ENCODE measurements around the gene TNK2.
A peak's percentile ranks its signal among the peaks of the same experiment; 100 is the strongest.
"Not testable (repeated sequence)": the region's sequence is repeated elsewhere in the genome, so short reads cannot be mapped to it uniquely, and the experiment has no call there.

Gene TNK2

GRCh38 chr3:195847055-195847950, 61.0 kb downstream of the TNK2 start:
- DNase-seq: peak; percentile 16

DNA sequence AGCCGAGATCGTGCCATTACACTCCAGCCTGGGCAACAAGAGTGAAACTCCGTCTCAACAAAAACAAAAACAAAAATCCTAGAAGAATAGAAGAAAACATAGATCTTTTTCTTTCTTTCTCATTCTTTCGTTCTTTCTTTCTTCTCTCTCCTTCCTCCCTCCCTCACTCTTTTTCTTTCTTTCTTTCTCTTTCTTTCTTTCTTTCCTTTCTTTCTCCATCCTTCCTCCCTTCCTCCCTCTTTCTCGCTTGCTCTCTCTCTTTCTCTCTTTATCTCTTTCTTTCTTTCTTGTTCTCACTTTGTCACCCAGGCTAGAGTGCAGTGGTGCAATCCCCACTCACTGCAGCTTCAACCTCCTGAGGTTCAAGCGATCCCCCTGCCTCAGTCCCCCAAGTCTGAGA, 62.9 kb downstream of the TNK2 start:
- no peak for DNase-seq

DNA sequence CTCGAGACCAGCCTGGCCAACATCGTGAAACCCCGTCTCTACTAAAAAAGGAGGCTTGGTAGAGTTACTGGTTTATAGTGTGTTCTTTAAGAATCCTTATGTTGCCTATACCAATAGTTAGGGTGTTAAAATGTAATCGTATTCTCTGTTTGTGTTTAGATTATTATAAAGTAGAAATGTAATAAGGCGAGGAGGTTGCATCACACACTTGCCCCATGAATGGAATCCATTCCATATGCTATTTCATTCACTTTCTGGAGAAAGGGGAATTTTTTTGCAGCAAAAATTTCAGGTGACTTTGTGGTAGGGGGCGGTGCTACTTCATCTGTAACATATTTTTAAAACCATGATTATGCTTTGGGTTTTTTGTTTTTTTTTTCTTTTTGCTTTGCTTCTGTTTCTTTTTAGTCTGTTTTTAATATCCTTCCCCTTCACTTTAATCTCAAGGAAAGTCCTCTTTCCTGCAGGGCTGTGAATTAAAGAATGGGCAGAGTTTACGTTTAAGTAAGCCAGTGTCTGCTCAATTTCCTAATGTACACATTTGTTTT, 63.6 kb downstream of the TNK2 start:
- no peak for DNase-seq

DNA sequence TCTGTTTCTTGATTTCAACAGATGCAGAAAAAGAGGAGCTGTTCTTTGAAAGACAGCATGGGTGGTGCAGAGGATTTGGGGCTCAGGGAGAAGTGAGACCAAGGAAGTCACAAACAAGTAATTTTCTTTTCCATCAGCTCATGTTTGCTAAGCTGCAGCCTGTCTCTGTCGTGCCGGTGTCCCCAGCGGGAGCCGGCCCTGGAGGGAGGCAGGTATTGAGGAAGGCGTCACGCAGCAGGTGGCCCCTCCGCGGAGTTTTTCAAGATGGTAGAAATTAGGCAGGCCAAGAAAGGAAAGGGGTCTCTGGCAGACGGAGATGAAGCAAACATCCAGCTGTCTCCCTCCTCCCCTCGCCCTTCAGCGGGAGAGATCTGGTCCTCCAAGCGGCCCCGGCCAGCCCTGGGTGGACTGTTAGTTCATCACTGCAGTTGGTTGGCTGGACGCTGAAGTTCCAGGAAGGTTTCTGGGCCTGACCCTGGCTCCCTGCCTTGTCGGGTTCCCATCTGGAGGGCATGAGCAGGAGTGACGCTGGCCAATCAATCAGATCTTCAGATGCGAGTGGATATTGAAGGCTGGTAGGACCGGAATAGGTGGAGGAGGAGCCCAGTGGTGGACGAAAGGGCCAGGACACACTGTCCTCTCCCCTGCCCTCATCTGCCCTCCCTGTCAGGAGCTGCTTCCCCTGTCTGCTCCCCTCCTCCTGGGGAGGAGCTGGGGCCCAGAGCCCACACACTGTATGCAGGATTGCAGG, 68.9 kb downstream of the TNK2 start:
- no peak for DNase-seq

DNA sequence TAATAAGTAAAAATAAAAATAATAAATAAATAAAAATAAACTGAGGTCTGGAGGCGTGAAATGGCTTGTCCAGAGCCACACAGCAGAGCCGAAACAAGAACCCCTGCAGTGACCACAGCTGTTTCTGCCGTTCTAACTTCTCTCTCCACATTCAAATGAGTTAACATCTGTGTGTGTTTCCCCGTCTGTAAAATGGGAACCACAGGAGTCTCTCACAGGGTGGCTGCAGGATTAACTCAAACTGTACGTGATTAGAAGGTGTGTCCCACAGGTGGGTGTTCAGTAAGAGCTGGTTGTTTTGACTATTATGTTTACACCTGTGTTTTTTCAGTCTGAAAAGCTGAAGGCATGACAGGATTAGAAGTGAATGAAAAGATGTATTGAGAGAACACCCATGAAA, 69.6 kb downstream of the TNK2 start:
- no peak for DNase-seq

GRCh38 chr3:195836476-195837135, 71.7 kb downstream of the TNK2 start:
- no peak for DNase-seq

DNA sequence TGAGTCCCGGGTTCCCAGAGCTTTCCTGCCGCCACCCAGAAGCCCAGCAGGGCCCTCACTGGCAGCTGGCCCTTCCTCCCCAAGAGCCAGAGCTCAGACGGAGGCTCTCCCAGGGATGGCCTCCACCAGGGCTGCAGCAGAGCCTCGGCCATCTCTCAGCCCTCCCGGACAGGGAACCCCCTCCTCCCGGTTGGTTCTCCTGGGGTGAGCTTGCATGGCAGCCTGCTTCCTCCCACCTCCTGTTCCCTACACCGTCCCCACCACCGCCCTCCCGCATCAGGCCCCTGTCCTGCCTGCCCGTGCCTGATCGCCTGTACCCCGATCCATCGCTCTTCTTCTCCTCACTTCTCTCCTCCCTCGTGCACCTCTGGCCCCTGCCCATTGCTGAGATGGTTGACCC, 72.6 kb downstream of the TNK2 start:
- no peak for DNase-seq

GRCh38 chr3:195834675-195835583, 73.4 kb downstream of the TNK2 start:
- no peak for DNase-seq

- no peak for DNase-seq
Observed at GRCh38 chr3:195829897-195830254, 78.5 kb downstream of the TNK2 start.

DNA sequence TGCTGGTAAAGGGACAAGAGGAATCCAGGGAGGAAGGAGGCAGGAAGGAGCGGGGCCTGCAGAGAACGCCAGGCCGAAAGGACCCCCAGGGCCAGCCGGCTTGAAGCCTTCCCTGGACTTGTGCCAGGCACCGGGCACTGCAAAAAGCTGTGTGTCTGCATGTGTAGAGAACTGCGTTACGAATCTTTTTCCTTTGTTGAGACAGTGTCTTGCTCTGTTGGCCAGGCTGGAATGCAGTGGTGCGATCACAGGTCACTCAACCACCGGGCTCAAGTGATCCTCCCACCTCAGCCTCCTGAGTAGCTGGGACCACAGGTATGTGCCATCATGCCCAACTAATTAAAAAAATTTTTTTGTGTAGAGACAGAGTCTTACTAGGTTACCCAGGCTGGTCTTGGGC, 79.6 kb downstream of the TNK2 start:
- no peak for DNase-seq

DNA sequence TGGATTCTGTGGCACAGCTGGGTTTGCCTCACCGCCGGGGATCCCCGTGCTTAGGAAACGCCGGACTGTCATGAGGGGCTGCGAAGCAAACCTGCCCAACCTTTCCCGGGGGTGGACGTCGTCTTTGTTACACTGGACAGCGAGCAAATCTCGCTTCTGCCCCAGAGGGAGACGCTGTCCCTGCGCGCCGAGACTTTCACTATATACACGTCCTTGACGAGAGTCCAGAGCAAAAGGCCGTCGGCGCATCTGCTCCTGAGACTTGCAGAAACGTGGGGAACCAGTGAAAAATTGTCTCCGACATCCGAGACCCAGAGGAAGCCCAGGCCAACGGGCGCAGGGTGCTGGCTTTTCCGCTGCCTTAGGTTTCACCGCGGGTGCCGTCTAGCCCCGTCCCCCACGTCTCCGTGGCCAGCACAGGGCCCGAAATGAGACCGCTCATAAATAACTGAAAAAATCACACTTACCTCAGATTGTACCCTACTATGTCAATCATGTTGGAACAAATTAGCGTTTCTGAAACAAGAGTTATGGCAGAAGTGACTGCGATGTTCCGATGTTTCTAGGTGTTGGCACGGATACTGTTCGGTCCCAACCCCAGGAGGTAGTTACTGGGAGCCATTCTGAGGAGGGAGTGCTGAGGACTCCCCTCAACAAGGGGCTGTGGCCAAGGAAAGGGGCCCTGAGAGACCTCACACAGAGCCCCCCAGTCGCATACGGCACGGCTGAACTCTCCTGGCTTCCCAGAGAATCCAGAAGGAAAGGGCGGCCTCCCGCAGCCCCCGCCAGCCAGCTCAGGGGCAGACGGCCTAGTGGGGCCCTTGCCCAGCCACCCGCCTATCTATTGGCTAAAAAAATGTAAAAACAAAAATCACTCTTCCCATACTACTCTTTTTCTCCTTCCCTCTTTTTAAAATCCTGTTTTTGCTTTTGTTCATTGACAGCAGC, 82.2 kb downstream of the TNK2 start:
- no peak for DNase-seq

DNA sequence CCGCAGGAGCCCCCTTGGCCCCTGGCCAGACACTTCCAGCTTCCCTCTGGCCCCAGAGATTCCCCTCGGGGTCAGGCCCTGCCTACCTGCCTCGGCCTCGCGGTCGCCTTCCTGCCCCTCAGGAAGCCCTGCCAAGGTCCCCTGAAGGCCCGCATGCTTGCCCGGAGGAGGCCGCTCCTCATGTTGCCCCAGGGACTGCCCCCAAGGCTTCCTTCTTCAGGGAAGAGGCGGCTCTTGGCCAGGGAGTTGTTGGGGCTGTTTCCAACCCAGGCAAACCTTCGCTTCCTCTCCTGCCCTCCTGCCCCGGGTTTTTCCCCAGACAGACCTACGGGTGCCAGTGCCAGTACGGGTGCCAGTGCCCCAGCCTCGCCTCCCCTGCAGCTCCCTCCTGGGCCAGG, 83.2 kb downstream of the TNK2 start:
- DNase-seq: no peak

DNA sequence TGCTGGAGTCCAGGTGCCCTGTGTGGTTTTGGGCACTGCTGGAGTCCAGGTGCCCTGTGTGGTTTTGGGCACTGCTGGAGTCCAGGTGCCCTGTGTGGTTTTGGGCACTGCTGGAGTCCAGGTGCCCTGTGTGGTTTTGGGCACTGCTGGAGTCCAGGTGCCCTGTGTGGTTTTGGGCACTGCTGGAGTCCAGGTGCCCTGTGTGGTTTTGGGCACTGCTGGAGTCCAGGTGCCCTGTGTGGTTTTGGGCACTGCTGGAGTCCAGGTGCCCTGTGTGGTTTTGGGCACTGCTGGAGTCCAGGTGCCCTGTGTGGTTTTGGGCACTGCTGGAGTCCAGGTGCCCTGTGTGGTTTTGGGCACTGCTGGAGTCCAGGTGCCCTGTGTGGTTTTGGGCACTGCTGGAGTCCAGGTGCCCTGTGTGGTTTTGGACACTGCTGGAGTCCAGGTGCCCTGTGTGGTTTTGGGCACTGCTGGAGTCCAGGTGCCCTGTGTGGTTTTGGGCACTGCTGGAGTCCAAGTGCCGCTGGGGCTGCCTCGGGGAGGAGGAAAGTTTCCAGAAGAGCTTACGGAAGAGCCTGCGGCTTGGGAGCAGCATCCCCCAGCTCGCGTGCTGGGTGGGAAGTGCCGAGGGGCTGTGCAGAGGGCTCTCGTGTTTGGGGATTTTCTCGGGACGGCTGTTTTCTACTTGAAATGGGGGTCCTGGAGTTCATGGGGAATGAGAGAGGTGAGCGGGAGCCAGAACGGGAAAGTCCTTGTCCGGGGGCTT, 83.7 kb downstream of the TNK2 start:
- not testable (repeated sequence) for DNase-seq

GRCh38 chr3:195823999-195824398, 84.4 kb downstream of the TNK2 start:
- no peak for DNase-seq

DNA sequence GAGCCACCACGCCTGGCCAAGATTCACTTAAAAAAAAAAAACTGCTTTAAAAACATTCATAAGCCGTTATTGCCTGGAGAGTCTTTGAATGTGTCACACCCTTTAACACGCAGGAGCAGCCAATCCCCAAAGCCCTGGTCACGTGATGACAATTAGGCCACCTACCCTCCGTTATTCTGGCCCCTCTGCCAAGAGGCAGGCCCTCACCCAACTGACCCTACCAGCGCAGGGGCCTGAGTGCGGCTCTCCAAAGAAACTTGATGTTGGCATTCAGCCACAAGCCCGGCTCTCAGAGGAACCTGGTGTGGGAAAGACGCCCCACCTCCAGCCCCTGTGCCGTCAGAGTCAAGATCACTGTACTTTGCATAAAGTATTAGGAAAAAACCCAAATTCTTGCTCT, 85.1 kb downstream of the TNK2 start:
- DNase-seq: no peak

- DNase-seq: no peak
Observed at GRCh38 chr3:195822131-195822696, 86.1 kb downstream of the TNK2 start.

DNA sequence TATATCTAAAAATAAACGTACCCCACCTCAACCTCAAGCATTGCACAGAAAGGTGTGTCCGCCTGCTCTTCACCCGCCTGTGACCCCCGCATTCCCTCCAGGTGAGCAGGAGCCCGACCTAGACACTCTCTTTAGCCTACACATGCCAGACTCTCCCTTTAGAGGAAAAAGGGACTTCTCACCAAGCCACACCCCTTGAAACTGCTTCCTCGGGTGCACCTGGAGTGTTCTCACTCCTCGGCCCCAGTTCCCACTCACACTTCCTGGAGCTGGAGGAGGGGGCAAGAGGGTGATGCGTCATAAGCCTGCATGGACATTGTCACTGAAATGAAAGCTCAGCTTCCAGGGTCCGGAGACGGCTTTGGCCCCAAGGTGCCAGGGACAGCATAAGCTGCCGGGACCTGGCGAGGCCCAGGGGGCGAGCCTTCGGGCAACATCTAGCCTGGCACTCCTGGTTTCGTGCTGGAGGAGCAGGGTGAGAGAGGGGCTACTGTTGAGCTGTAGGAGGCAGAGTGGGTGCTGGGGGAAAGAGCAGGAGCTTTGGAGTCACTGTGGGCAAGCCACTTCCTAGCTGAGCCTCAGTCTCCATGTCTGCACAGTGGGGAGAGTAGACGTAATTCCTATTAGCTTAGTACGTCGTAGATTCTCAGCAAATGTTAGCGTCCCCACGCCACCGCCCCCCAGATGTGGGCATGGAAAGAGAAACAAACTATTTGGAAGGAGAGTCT, 86.8 kb downstream of the TNK2 start:
- no peak for DNase-seq

- no peak for DNase-seq
Observed at GRCh38 chr3:195820901-195821300, 87.5 kb downstream of the TNK2 start.

DNA sequence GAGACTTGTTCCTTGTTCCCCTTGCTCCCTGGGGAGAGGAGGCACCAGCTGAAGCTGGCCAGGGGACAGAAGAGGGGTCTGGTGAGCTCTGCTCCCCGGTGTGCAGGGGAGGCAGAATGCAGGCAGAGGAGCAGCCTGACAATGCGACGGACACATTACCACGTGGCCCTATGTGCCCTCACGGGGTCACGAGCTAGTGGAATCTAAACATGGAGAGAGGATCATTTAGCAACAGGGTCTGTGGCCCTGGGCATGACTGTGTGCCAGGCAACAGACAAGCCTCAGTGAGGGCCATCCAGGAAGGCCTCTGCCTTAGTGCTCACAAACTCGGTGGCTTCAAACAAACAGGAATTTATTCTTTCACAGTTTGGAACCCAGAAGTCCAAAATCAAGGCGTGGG, 88.2 kb downstream of the TNK2 start:
- no peak for DNase-seq

Measured in fibroblast of skin of scalp (primary cell).